Stimulated activated CD4-positive, alpha-beta T cell treated with anti-CD3 and anti-CD28 coated beads, TNF-alpha, amount 100 ng/mL, for 48 hours (primary cell): ENCODE results near the gene SEC22C.
A peak's percentile ranks its signal among the peaks of the same experiment; 100 is the strongest.

Experiments
- DNase-seq, 3 donors: peaks; one replicate each; pipeline ENCODE4 v3.0.0-alpha.2; 2020; ENCODE audit warnings: low read depth in 3 of 3

SEC22C gene

GRCh38 chr3:42513521-42513920, 68.2 kb downstream of the SEC22C start:
- no peak for DNase-seq

DNA sequence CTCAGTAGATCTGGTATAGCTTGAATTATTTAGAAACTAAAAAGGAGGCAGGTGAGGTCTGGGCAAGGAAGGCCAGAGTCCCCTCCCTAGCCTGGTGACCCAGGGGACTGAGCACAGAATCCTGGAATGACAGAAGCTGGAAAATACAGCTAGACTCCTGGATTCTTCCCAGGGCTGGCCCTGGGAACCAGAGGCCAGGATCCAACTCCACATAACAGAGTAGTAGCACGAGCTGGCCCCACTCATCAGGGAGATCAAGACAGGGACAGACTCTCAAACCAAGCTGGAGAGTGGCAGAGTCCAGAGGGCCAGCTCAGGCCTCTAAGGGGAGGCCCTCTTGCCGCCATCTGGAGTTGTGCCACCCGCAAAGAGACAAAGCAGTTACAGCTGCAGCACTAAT, 68.6 kb downstream of the SEC22C start:
- no peak for DNase-seq

GRCh38 chr3:42511736-42512135, 70.0 kb downstream of the SEC22C start:
- no peak for DNase-seq

DNA sequence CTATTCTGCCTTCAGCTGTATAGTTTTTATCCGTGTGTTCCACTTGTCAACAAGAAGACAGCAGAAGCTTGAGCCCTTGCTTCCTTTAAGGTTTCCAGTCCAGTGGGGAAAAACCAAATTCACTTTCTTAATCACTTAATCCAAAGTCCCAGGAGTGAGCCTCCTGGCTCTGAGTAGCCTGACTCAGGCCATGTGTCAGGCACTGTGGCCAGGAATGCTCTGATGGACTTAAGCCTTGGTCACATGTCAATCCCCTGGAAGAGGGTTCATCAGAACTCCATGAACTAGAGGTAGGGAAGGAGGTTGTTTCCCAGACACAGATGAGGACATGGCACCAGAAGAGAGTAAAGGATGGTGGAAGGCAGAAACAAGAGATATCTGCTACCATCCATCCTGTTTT, 70.6 kb downstream of the SEC22C start:
- DNase-seq, result no peak

GRCh38 chr3:42510325-42510724, 71.4 kb downstream of the SEC22C start:
- no peak for DNase-seq

DNA sequence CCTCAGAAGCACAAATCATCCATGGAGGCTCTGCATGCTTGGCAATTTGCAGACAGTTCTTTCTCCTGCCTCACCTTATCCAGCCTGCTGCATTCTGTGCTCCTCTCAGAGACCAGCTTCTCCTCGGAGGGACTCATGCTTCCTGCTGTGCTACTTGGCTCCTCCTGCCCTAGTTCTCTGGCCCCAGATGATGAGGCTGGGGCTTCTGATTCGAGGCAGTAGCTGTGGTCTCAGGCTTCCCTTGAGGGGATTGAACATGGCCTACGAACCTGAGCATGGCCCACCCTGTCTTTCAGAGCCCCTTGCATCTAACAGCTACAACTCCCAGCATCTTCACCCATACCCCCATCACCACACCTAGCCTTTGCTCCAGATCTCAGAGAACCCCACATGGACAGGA, 72.7 kb downstream of the SEC22C start:
- DNase-seq, result no peak

DNA sequence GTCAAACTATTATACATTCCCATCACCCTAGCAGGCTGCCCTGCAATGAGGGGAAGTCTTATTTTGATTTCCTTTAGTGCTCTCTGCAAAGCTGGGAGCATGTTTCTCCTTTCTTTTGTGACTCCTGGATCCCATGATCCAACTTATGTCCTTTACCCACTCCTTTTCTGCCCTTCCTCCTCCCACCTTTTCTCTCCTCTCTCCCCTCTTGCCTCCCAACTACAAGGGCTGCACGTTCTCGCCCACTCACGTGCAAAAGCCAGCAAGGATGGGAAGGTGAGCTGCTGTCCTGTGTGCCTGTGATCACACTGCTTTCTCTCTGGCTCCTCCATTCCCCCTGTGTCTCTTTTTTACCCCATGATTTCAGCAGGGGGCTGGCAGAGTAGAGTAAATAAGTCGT, 73.2 kb downstream of the SEC22C start:
- no peak for DNase-seq

DNA sequence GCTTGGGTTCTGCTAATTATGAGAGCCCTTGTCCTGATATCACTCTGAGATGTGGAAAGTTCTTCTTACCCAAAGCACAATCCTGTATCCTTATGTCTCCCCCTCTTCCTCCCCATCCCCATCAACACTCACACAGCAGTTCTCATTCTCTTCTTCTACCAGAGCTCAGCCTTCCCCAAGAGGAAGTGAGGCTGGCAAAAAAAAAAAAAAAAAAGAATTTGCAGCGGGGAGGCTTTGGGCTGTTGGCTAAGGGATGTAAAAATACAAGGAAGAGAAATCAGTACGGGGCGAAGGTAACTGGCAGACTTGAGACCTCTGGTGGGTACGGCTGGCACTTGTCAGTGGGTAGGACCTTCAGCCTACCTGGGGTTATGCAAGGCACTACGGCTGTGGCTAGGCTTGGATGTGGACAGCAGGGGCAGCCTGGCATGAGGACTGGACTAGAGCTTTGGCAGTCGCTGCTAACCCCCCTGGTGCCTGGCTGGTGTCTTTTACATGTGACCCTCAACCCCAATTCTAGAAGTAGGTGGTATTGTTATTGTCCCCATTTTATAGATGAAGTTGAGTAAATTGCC, 73.9 kb downstream of the SEC22C start:
- no peak for DNase-seq

- DNase-seq, result no peak
Observed at GRCh38 chr3:42507252-42507651, 74.5 kb downstream of the SEC22C start.

DNA sequence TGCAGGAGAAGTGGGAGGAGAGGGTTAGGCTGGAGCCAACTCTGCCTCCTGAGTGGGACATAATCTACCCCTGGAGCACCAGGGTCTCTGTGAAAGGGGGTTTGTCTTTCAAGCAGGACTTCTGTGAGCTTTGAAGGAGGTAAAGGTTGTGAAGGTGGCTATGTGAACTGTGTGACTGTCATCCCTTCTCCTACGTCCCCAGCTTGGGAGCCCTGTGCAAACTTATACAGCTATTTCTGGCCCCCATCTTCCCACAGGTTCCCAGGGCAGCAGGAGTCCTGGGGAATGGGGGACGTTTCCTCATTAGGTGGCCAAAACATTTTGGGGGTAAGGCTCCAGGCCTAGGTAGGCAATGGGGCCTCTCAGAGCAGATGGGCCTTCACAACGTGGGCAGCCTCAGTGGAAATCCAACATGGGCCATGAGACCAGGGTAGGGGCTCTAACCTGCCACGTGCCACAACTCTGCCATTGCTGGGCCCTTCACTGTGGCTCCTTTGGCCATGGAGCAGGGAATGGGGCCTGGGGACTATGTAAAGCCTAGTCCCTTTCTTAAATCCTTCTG, 75.8 kb downstream of the SEC22C start:
- no peak for DNase-seq

DNA sequence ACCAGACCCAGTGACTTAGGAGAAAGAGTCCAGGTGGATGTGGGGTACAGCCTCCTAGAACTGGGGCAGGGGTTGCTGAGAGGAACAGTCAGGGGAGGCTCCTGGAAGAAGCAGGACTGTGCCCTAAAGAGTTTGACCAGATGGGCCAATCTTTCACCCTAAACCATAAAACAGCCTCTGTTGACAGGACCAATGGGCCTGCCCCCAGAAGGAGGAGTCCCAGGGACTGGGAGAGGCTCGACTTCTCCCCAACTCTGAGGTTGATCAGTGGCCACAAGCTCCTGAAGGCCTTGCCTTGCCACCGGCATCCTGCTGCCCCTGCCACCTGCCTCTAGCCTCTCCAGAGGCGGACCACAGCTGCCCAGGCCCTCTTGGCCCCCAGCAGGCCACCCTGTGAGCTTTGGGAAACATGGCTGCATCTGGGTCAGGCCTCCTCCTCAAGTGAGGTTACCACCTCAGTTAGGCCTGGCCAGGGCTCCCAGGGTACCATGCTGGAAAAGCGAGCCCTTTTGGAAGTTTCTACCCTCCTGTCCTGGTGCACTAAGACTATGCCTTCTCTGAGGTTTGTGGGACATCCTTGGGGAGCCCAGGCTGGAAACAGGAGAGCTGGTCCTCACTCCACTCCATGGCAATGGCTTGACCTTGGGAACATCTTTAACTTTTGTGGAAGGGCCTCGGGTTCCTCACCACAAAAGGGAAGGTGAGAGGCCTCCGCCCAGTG, 76.5 kb downstream of the SEC22C start:
- no peak for DNase-seq

GRCh38 chr3:42504334-42505127, 77.2 kb downstream of the SEC22C start:
- DNase-seq, result no peak

DNA sequence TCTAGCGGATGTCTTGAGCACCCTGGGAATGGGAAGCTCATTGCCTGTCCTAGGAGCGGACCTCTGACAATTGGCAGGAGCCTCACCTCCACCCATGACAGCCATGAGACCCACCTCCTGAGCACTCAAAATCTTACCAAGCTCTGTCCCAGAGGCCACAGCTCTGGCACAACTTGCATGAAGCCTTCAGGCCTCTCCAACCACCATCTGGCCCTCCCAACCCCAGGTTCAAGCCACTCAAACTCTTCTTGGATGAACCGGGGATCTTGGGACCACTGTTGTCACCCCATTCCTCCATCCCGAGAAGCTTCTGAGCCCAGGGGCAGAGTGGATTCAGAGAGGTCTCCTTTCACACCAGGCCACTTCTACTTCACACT, 77.8 kb downstream of the SEC22C start:
- DNase-seq, result no peak

- no peak for DNase-seq
Observed at GRCh38 chr3:42503251-42503924, 78.4 kb downstream of the SEC22C start.

DNA sequence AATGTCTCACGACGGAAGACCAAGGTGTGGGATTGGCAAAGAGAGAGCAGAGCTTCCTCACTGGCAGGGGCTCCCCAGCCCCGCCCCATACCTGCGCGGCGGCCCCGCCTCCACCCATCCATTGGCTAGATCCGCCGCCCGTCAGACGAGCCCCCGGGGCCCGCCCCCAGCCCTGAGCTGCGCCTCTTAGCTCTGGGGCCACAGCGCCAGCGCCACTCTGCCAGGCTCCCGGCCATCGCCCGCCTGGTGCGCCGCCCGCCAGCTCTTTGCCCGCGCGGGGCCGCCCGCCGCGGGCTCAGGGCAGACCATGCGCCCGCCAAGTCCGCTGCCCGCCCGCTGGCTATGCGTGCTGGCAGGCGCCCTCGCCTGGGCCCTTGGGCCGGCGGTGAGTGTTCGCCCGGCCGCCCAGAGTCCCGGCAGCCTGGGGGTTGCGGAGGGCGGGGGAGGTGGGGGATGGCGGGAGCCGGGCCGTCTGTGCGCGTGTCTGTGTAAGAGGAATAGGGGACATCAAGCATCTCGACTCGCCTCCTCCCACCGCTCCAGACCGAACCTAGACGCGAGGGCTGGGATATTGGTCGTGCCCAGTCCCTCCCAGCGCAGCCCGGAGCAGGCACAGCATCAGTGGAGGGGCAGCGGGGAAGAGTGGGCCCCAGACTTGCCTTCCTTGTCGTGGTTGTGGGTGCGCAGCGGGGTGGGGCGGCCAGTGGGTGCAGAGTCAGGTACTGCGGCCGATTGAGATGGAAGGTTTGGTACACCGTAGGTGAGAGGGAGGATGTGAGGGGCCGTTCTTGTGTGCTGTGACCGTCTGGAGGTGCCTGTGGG, 79.1 kb downstream of the SEC22C start, which contains the start of gene VIPR1:
Gene VIPR1, plus strand, starts transcription at position 215 of the 822 bp plus-strand sequence. Its CDS starts 93 bp downstream, at position 308.
- DNase-seq, result peak; percentile 75 to 90 (median 84)

DNA sequence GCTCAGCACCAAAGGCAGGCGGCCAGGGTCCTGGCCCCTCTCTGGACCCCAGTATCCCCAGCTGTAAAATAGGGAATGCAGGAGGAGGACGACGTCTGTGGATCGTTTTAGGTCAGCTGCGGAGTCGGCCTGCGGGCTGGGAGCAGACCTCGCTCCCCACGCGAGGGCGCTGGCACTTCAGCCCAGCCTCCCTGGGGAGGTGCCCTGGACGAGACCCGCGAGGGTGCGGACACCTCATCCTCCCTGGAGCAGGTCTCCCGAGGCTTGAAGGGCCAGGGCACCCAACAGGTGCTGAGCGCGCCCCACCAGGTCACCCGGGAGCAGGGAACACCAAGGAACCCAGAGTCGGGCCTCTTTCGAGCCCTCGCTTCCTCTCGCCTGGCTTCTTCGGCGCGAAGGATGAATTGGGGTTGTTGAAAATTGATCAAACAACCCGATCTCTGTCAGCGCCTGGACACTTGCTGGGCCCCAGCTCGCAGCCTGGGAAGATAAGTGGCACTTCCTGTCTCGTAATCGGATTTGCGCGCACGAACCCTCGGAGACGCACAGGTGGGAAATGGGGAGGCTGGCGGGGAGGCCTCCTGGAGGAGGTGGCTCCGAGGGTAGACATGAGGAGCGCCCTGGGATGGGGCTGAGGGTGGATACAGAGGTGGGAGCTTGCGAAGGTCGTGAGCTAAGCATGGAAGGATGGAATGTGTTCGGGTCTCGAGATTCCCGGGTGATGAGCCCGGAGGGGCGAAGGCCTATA, 79.9 kb downstream of the SEC22C start:
- peak; percentile 37 to 66 (median 38) for DNase-seq

- no peak for DNase-seq
Observed at GRCh38 chr3:42501321-42501680, 80.5 kb downstream of the SEC22C start.

DNA sequence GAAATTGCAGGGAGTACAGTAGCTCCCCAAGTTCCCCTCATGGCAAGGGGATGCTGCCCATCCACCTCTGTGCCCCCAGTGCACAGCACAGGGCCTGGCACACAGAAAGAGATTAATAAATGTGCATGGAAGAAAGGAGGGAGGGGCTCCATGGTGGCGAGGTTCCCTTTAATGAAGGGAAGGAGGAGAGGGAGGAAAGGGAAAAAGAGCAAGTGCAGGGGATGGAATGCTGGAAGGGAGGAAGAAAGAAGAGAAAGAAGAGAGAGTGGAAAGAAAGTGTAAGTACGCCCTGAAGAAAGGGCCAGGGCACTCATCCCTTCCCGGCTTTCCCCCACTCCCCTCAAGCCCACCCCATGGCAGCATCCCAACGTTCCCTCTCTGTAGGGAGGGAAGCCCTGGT, 80.9 kb downstream of the SEC22C start:
- no peak for DNase-seq

GRCh38 chr3:42500091-42500490, 81.7 kb downstream of the SEC22C start:
- DNase-seq, result no peak

DNA sequence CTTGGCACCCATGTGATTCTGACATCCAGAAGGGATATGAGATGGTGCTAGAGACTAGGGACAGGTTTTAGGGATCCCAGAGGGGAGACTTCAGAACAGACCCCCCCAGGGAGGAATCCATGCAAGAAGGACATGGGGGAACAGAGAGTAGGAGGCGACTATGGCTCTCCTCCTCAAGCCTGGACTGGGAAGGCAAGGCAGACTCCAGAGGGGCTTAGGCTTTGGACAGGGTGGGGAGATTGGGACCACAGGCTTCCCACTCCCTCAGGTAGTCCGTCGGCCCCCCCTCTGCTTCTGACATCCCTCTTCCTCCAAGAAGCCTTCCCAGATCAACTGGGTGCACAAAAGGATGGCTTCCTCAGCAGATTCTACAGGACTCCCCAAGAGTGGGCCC, 82.3 kb downstream of the SEC22C start:
- DNase-seq, result no peak
